MM.1S (cell line): ENCODE data around the gene MINDY4.

ENCODE experiments used
- DNase-seq: peaks from one replicate; pipeline ENCODE4 v3.0.0-alpha.2; 2015
- H2AFZ ChIP-seq: fragments of 300-600 bp; sonication (generic); 2 replicates; pipeline ENCODE4 v1.6.0; 2016; ENCODE audit warnings: antibody characterized with exemption, low read length
- H3F3A ChIP-seq: fragments of 300-600 bp; sonication (generic); 2 replicates; pipeline ENCODE4 v1.6.1; 2016; ENCODE audit warnings: mild to moderate bottlenecking, antibody characterized with exemption, low read length, moderate library complexity, mixed read lengths; ENCODE audit not compliant: insufficient read depth
- H3K27ac ChIP-seq: fragments of 300-600 bp; sonication (generic); 2 replicates; pipeline ENCODE4 v1.5.1; 2016; ENCODE audit warnings: mild to moderate bottlenecking, low read length
- H3K27me3 ChIP-seq: fragments of 300-600 bp; sonication (generic); replicated peaks from 2 replicates; pipeline ENCODE4 v1.6.0; 2016; ENCODE audit warnings: low read length; ENCODE audit not compliant: insufficient read depth
- H3K36me3 ChIP-seq: fragments of 300-600 bp; sonication (generic); replicated peaks from 2 replicates; pipeline ENCODE4 v1.6.1; 2016; ENCODE audit warnings: mild to moderate bottlenecking, low read length, mixed read lengths; ENCODE audit not compliant: insufficient read depth
- H3K4me1 ChIP-seq: fragments of 300-600 bp; sonication (generic); 2 replicates; pipeline ENCODE4 v1.6.1; 2016; ENCODE audit warnings: low read length, mixed read lengths
- H3K4me2 ChIP-seq: fragments of 300-600 bp; sonication (generic); 2 replicates; pipeline ENCODE4 v1.6.0; 2016; ENCODE audit warnings: low read depth, low read length
- H3K4me3 ChIP-seq: fragments of 300-600 bp; sonication (generic); 2 replicates; pipeline ENCODE4 v1.5.1; 2016; ENCODE audit warnings: low read length, mixed read lengths
- H3K79me2 ChIP-seq: fragments of 300-600 bp; sonication (generic); 2 replicates; pipeline ENCODE4 v1.6.1; 2016; ENCODE audit warnings: mixed run types, low read length, mixed read lengths
- H3K9ac ChIP-seq: fragments of 300-600 bp; sonication (generic); 2 replicates; pipeline ENCODE4 v1.6.1; 2016; ENCODE audit warnings: low read length, mixed read lengths
- H3K9me2 ChIP-seq: fragments of 300-600 bp; sonication (generic); replicated peaks from 2 replicates; pipeline ENCODE4 v1.6.1; 2016; ENCODE audit warnings: mild to moderate bottlenecking, low read length, mixed read lengths; ENCODE audit not compliant: insufficient read depth
- H3K9me3 ChIP-seq: fragments of 300-600 bp; sonication (generic); replicated peaks from 2 replicates; pipeline ENCODE4 v1.6.1; 2016; ENCODE audit warnings: mild to moderate bottlenecking, low read length, mixed read lengths; ENCODE audit not compliant: insufficient read depth
- H4K20me1 ChIP-seq: fragments of 300-600 bp; sonication (generic); 2 replicates; pipeline ENCODE4 v1.6.1; 2016; ENCODE audit warnings: mild to moderate bottlenecking, low read length, moderate library complexity, mixed read lengths; ENCODE audit not compliant: insufficient read depth
- CTCF ChIP-seq: fragments of 300-600 bp; sonication (generic); IDR thresholded peaks from 2 replicates; pipeline ENCODE4 v1.5.1; 2016; ENCODE audit warnings: antibody characterized with exemption, low read length, mixed read lengths
- EZH2 ChIP-seq: fragments of 300-600 bp; sonication (generic); optimal IDR thresholded peaks from 2 replicates; pipeline ENCODE3; 2017; ENCODE audit warnings: low read depth, mild to moderate bottlenecking, antibody characterized with exemption, low read length, mixed read lengths
- EZH2phosphoT487 ChIP-seq: fragments of 300-600 bp; sonication (generic); IDR thresholded peaks from 2 replicates; pipeline ENCODE4 v1.6.1; 2018; ENCODE audit warnings: antibody characterized with exemption, low read length

Gene MINDY4

GRCh38 chr7:30902466-30902865 lies 131.2 kb downstream of the MINDY4 start:
- H3K9ac ChIP-seq, result no peak overlapping the region
- no peaks in the 10 kb centered on the region for H3K9me2 ChIP-seq
- no peak overlapping the region for H2AFZ ChIP-seq
- H4K20me1 ChIP-seq, result no peaks in the 10 kb centered on the region
- H3F3A ChIP-seq, result no peaks in the 10 kb centered on the region
- H3K27me3 ChIP-seq, result no peaks in the 10 kb centered on the region
- no peak for DNase-seq
- H3K4me3 ChIP-seq, result no peak overlapping the region
- no peak overlapping the region for H3K27ac ChIP-seq
- H3K4me1 ChIP-seq, result no peaks in the 10 kb centered on the region
- H3K36me3 ChIP-seq, result no peaks in the 10 kb centered on the region
- TF ChIP-seq EZH2 (no peak), EZH2phosphoT487 (no peak), CTCF (no peak)
- H3K9me3 ChIP-seq, result no peaks in the 10 kb centered on the region
- no peak overlapping the region for H3K4me2 ChIP-seq
- no peaks in the 10 kb centered on the region for H3K79me2 ChIP-seq

- H3K9me3 ChIP-seq, result no peaks in the 10 kb centered on the region
- no peaks in the 10 kb centered on the region for H3K36me3 ChIP-seq
- no peaks in the 10 kb centered on the region for H3K27me3 ChIP-seq
- H3K9me2 ChIP-seq, result no peaks in the 10 kb centered on the region
- H3K27ac ChIP-seq, result no peak overlapping the region
- TF ChIP-seq EZH2 (no peak), CTCF (no peak), EZH2phosphoT487 (no peak)
- H3F3A ChIP-seq, result no peaks in the 10 kb centered on the region
- H2AFZ ChIP-seq, result no peak overlapping the region
- no peak overlapping the region for H3K4me3 ChIP-seq
- H3K79me2 ChIP-seq, result no peaks in the 10 kb centered on the region
- no peak overlapping the region for H3K9ac ChIP-seq
- no peak for DNase-seq
- H3K4me1 ChIP-seq, result no peaks in the 10 kb centered on the region
- H4K20me1 ChIP-seq, result no peaks in the 10 kb centered on the region
- H3K4me2 ChIP-seq, result no peak overlapping the region
These were observed 131.9 kb downstream of the MINDY4 start for GRCh38 chr7:30903146-30903545.

- Histone ChIP-seq H3K4me2 (no peak overlapping the region), H3K4me1 (no peaks in the 10 kb centered on the region), H3F3A (no peaks in the 10 kb centered on the region), H3K27ac (no peak overlapping the region), H3K79me2 (no peaks in the 10 kb centered on the region), H2AFZ (no peak overlapping the region), H3K27me3 (no peaks in the 10 kb centered on the region), H4K20me1 (no peaks in the 10 kb centered on the region), H3K4me3 (no peak overlapping the region), H3K9me3 (no peaks in the 10 kb centered on the region), H3K9ac (no peak overlapping the region), H3K9me2 (no peaks in the 10 kb centered on the region), H3K36me3 (no peaks in the 10 kb centered on the region)
- no peak for DNase-seq
- TF ChIP-seq CTCF, result no peak
- TF ChIP-seq EZH2, result no peak
- no peak for TF ChIP-seq EZH2phosphoT487
These were observed 133.3 kb downstream of the MINDY4 start for GRCh38 chr7:30904561-30904960.
